Skeletal muscle satellite cell (primary cell): Measurements from ENCODE around the gene RFC1.

Experiments used
- H3K27me3 ChIP-seq: 2 replicates; pipeline ENCODE4 v1.7.0; 2013; ENCODE audit warnings: low read length; ENCODE audit not compliant: control insufficient read depth, insufficient read depth
- H3K36me3 ChIP-seq: 2 replicates; pipeline ENCODE4 v1.7.0; 2013; ENCODE audit warnings: mild to moderate bottlenecking, control low read depth, low read length; ENCODE audit not compliant: insufficient read depth
- H3K4me1 ChIP-seq: 2 replicates; pipeline ENCODE4 v1.7.0; 2013; ENCODE audit warnings: low read length; ENCODE audit not compliant: control insufficient read depth, insufficient read depth
- H3K4me2 ChIP-seq: 2 replicates; pipeline ENCODE4 v1.7.0; 2013; ENCODE audit warnings: mild to moderate bottlenecking, low read length
- H3K4me3 ChIP-seq: 2 replicates; pipeline ENCODE4 v1.7.0; 2013; ENCODE audit warnings: low read length
- H3K9ac ChIP-seq: 2 replicates; pipeline ENCODE4 v1.7.0; 2013; ENCODE audit warnings: mild to moderate bottlenecking, low read depth, low read length, moderate library complexity
- H3K9me3 ChIP-seq: replicated peaks from 2 replicates; pipeline ENCODE4 v1.7.0; 2013; ENCODE audit warnings: mild to moderate bottlenecking, control low read depth, low read length

The RFC1 gene

GRCh38 chr4:39324897-39325613 is 41.1 kb downstream of the RFC1 start:
- Histone ChIP-seq H3K4me1 (peaks cover 11% of the 10 kb centered on the region), H3K4me3 (no peak overlapping the region), H3K9me3 (no peaks in the 10 kb centered on the region), H3K36me3 (peaks cover 9% of the 10 kb centered on the region), H3K9ac (no peak overlapping the region), H3K4me2 (no peak overlapping the region), H3K27me3 (no peaks in the 10 kb centered on the region)

- Histone ChIP-seq H3K9ac (no peak overlapping the region), H3K4me2 (no peak overlapping the region), H3K9me3 (no peaks in the 10 kb centered on the region), H3K4me1 (peaks cover 16% of the 10 kb centered on the region), H3K27me3 (no peaks in the 10 kb centered on the region), H3K36me3 (peaks cover 9% of the 10 kb centered on the region), H3K4me3 (no peak overlapping the region)
Measured at GRCh38 chr4:39324446-39324845, 41.7 kb downstream of the RFC1 start.

- Histone ChIP-seq H3K36me3 (peaks cover 12% of the 10 kb centered on the region), H3K9me3 (no peaks in the 10 kb centered on the region), H3K27me3 (no peaks in the 10 kb centered on the region), H3K4me2 (no peak overlapping the region), H3K4me1 (peaks cover 23% of the 10 kb centered on the region), H3K4me3 (no peak overlapping the region), H3K9ac (no peak overlapping the region)
Measured at GRCh38 chr4:39323821-39324220, 42.3 kb downstream of the RFC1 start.

GRCh38 chr4:39320381-39321115 is 45.6 kb downstream of the RFC1 start:
- H3K27me3 ChIP-seq: no peaks in the 10 kb centered on the region
- H3K9ac ChIP-seq: peak overlapping the region; percentile 44
- peaks cover 13% of the 10 kb centered on the region for H3K36me3 ChIP-seq
- no peak overlapping the region for H3K4me3 ChIP-seq
- no peaks in the 10 kb centered on the region for H3K9me3 ChIP-seq
- H3K4me2 ChIP-seq: peak overlapping the region; percentile 38
- H3K4me1 ChIP-seq: peaks cover 26% of the 10 kb centered on the region

- Histone ChIP-seq H3K9ac (peak overlapping the region; percentile 56), H3K4me3 (peak overlapping the region; percentile 49), H3K27me3 (no peaks in the 10 kb centered on the region), H3K9me3 (no peaks in the 10 kb centered on the region), H3K36me3 (peaks cover 19% of the 10 kb centered on the region), H3K4me2 (peak overlapping the region; percentile 72), H3K4me1 (peaks cover 26% of the 10 kb centered on the region)
Measured at GRCh38 chr4:39319676-39320075, 46.5 kb downstream of the RFC1 start.

GRCh38 chr4:39312816-39313215 is 53.3 kb downstream of the RFC1 start:
- no peak overlapping the region for H3K4me2 ChIP-seq
- H3K36me3 ChIP-seq: peaks cover 36% of the 10 kb centered on the region
- H3K4me3 ChIP-seq: no peak overlapping the region
- H3K4me1 ChIP-seq: peaks cover 15% of the 10 kb centered on the region
- no peak overlapping the region for H3K9ac ChIP-seq
- no peaks in the 10 kb centered on the region for H3K9me3 ChIP-seq
- no peaks in the 10 kb centered on the region for H3K27me3 ChIP-seq

- H3K4me1 ChIP-seq: peaks cover 27% of the 10 kb centered on the region
- no peaks in the 10 kb centered on the region for H3K9me3 ChIP-seq
- H3K36me3 ChIP-seq: peaks cover 33% of the 10 kb centered on the region
- no peak overlapping the region for H3K9ac ChIP-seq
- H3K27me3 ChIP-seq: no peaks in the 10 kb centered on the region
- H3K4me2 ChIP-seq: peak overlapping the region; percentile 1
- H3K4me3 ChIP-seq: no peak overlapping the region
Measured at GRCh38 chr4:39308611-39309010, 57.6 kb downstream of the RFC1 start.

- no peak overlapping the region for H3K4me3 ChIP-seq
- no peaks in the 10 kb centered on the region for H3K27me3 ChIP-seq
- peaks cover 28% of the 10 kb centered on the region for H3K36me3 ChIP-seq
- H3K9me3 ChIP-seq: no peaks in the 10 kb centered on the region
- H3K4me2 ChIP-seq: no peak overlapping the region
- H3K4me1 ChIP-seq: peaks cover 27% of the 10 kb centered on the region
- H3K9ac ChIP-seq: no peak overlapping the region
Measured at GRCh38 chr4:39305912-39306677, 60.1 kb downstream of the RFC1 start.

- H3K36me3 ChIP-seq: peaks cover 33% of the 10 kb centered on the region
- no peak overlapping the region for H3K4me2 ChIP-seq
- no peak overlapping the region for H3K4me3 ChIP-seq
- peaks cover 27% of the 10 kb centered on the region for H3K4me1 ChIP-seq
- no peak overlapping the region for H3K9ac ChIP-seq
- H3K9me3 ChIP-seq: no peaks in the 10 kb centered on the region
- no peaks in the 10 kb centered on the region for H3K27me3 ChIP-seq
Measured at GRCh38 chr4:39304651-39305050, 61.5 kb downstream of the RFC1 start.

GRCh38 chr4:39303871-39304270 is 62.3 kb downstream of the RFC1 start:
- H3K4me2 ChIP-seq: no peak overlapping the region
- H3K4me3 ChIP-seq: no peak overlapping the region
- H3K4me1 ChIP-seq: peaks cover 23% of the 10 kb centered on the region
- no peak overlapping the region for H3K9ac ChIP-seq
- no peaks in the 10 kb centered on the region for H3K9me3 ChIP-seq
- H3K27me3 ChIP-seq: no peaks in the 10 kb centered on the region
- peaks cover 31% of the 10 kb centered on the region for H3K36me3 ChIP-seq

GRCh38 chr4:39302901-39303300 is 63.3 kb downstream of the RFC1 start:
- no peak overlapping the region for H3K9ac ChIP-seq
- H3K4me1 ChIP-seq: peaks cover 13% of the 10 kb centered on the region
- H3K27me3 ChIP-seq: no peaks in the 10 kb centered on the region
- peaks cover 37% of the 10 kb centered on the region for H3K36me3 ChIP-seq
- no peaks in the 10 kb centered on the region for H3K9me3 ChIP-seq
- no peak overlapping the region for H3K4me2 ChIP-seq
- H3K4me3 ChIP-seq: no peak overlapping the region
